ENCODE measurements around the gene HK3.

Gene HK3

DNA sequence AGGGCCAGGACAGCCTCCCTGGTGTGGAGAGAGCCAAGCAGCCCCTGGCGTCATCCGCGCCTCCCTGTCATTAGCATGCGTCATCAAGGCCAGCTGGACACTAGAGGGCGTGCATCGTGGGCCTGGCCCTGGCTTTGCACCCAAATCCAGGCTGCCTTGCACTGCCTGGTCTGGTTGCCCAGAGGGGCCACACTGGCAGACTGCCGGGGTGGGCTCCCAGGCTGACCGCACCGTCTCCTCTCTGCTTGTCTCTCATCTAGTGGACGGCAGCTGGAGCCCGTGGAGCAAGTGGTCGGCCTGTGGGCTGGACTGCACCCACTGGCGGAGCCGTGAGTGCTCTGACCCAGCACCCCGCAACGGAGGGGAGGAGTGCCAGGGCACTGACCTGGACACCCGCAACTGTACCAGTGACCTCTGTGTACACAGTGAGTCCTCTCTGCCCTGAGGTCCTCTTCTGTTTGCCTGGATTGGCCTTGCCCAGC is 29.0 kb downstream of the HK3 start:
- DNase-seq (ENCODE audit: low read depth in 3 of 3), result no peak

DNA sequence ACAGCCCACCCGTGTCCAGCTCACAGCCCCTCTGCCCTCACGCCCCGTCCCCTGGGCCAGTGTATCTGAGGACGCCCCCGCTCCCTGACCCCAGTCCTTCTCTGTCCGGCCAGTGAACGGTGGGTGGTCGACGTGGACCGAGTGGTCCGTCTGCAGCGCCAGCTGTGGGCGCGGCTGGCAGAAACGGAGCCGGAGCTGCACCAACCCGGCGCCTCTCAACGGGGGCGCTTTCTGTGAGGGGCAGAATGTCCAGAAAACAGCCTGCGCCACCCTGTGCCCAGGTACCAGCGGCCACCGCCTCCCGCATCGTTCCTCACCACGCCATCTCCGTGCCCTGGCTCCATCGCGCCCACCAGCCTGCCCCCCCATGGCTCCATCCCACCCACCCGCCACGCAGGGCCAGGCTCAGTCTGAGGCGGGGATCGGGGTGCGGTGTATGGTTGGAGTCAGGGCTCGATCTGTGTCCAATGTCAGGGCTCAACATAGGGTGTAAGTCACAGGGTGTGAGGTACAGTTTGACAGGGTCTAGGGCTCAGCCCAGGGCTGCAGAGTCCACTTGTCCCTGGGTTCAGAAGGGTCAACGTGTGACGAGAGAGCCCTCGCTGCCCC is 29.5 kb downstream of the HK3 start:
- no peak for DNase-seq (ENCODE audit: low read depth in 3 of 3)

DNA sequence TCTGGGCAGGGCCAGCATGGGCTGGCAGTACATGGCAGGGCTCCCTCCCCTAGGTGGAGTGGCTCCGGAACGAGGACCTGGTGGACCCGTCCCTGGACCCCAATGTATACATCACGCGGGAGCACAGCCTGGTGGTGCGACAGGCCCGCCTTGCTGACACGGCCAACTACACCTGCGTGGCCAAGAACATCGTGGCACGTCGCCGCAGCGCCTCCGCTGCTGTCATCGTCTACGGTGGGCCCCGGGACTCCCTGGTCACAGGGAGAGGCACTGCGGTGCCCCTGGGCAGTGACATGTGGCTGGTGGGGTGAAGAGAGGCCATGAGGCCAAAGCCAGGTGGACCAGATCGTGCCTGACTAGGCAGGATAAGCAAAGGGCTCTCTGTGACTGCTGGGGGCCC is 30.4 kb downstream of the HK3 start:
- DNase-seq (ENCODE audit: low read depth in 3 of 3), result no peak

DNA sequence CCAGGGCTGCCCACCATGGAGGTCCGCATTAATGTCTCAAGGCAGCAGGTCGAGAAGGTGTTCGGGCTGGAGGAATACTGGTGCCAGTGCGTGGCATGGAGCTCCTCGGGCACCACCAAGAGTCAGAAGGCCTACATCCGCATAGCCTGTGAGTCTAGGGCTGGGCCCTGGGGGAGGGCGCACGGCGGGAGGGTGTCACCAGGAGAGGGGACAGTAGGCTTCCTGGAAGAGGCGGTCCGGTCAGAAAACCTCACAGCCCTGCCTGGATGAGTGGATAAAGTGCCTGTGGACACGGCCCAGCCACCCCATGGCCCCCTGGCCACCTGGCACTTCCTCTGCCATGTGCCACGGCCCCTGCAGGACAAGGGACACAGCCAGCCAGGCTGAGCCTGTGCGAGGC is 31.0 kb downstream of the HK3 start:
- no peak for DNase-seq (ENCODE audit: low read depth in 3 of 3)

DNA sequence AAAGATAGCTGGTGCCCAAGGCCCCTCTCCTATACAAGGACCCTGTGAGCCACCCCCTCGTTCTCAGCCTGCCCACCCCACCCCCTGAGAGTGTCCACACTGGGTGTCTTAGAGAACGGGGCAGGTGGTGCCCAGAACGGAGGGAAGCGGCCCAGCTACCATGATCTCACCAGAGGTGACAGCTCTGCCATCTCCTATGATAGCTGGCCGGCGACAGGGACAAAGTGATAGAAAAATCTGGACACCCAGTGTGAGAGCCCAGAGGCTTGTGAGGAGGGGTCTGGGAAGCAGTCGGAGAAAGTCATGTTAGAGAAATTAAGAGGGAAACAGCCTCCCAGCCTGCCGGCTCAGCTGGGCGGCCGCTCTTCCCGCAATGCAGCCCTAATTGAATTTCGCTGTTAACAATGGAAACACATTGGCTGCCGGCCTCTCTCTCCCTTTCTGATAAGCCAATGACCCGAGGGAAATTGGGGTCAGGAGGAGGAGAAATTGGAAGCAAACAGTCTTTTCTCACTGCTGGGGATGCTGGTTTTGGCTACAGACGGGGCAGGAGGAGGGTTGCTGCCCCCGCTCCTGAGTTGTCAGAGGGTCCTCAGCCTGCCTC is 32.3 kb downstream of the HK3 start:
- no peak for DNase-seq (ENCODE audit: low read depth in 3 of 3)

DNA sequence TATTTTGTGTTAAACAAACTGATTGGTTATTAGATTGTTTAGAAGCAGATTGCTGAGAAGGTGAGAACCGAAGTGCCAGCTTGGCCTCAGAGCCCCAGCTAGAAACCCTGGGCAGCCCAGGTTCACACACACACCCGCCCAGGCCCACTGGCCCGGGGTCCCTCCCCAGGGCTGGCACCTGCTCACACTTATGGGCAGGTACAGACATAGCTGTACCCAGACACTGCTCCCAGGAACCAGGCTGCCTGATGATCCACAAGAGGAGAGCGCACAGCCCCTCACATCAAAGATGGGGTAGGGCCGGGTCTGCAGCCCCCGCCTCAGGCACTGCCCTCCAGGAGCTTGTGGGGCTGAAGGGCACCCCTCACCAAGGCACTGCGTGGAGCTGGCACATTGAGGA is 33.2 kb downstream of the HK3 start:
- DNase-seq (ENCODE audit: low read depth in 3 of 3), result no peak

DNA sequence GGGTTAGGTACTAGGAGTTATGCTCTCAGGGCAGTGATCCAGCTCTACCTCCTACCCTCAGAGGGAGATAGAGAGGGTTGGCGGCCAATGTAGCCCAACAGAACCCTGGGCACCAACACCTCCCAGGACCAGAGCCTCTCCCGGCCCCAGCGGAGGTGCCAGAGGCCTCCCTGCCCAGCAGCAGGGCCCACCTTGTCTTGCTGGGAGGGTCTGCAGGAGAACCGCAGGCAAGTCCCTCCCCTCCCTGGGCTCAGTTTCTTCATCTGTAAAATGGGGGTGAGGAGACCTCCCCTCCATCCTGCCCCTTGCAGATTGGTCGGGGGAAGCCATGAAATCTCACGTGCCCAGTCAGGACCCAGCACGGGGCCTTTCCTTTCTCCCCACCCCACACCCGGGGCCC is 34.4 kb downstream of the HK3 start:
- no peak for DNase-seq (ENCODE audit: low read depth in 3 of 3)

DNA sequence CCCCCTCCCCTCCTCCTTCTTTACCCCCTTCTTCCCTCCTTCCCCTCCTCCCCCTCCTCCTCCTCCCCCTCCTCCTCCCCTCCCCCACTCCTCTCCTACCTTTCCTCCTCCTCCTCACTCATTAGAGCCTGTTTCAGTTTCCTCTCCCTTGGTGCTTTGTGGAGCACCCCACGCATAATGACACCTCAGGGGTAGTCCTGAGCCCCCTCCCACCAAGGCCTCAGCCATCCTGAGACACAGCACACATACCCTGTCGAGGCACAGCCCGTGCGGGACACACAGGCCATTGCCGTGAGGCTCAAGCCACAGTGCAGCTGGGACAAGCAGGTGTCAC is 35.4 kb downstream of the HK3 start:
- no peak for DNase-seq (ENCODE audit: low read depth in 3 of 3)

DNA sequence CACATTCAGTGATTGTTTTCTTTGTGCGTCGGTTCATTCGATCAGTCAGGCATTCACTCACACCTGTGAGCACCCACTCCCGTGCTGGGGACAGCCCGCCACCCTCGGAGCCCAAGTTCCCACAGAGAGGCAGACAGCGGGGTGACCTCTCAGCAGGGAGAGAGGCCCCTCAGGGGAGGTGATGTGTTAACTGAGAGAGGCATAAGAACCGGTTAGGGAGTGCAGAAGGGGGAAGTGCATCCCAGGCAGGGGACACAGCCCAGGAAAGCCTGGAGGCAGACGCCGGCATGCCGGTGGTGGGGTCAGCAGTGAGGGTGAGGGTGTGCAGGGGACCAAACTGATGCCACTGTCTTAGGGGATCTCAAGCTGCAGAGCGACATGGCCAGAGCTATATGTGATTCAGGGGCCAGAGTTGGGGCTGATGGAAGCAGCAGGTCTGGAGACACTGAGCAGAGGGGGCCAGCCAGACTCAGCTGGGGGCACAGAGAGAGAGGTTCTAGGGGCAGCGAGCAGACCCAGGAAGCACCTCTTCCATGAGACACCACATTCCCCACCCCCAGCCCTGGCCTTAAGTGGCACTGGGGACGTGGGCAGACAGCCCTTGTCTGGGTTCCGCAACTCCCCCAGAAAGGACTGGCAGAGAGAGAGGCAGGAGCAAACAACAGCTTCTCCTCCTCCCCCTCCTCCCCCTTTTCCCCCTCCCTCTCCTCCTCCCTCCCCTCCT is 35.9 kb downstream of the HK3 start:
- no peak for DNase-seq (ENCODE audit: low read depth in 3 of 3)

DNA sequence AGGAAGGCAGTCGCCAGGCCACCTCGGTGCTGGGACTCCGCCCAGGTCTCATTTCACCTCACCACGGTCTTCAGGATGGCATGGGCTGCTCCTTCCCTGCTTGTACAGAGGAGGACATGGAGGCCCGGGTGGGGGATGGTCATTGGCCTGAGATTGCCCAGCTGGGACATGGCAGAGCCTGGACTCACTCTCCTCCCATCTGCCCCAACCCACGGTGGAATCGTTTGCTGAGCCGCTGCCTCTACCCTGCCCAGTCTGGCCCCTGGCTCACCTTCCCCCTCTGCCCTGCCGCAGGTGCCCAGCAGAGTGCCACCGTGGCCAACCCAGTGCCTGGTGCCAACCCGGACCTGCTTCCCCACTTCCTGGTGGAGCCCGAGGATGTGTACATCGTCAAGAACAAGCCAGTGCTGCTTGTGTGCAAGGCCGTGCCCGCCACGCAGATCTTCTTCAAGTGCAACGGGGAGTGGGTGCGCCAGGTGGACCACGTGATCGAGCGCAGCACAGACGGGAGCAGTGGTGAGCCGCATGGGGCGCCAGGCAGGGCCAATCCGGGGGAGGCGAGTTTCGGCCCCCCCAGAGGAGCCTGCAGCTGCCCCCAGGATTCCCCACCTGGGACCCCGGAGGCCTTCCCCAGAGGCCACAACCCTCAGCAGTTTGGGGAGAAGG is 36.7 kb downstream of the HK3 start:
- no peak for DNase-seq (ENCODE audit: low read depth in 3 of 3)

DNA sequence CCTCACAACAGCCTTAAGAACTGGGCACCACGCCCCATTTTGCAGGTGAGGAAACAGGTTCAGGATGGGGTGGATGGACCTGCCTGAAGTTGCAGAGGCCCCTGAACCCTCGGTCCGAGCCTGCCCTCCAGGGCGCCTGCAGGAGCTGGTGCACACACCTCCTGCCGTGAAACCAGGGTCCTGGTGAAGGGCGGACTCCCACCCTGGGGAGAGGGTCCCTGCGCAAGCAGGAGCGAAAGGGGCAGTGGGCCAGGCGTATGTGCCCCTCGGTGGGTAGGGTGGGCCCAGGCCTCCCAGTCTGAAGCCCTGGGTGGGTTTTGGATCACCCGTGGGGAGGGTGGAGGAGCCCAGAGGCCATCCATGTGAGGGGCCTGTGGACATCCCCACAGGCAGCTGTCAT is 37.9 kb downstream of the HK3 start:
- DNase-seq (ENCODE audit: low read depth in 3 of 3), result no peak

DNA sequence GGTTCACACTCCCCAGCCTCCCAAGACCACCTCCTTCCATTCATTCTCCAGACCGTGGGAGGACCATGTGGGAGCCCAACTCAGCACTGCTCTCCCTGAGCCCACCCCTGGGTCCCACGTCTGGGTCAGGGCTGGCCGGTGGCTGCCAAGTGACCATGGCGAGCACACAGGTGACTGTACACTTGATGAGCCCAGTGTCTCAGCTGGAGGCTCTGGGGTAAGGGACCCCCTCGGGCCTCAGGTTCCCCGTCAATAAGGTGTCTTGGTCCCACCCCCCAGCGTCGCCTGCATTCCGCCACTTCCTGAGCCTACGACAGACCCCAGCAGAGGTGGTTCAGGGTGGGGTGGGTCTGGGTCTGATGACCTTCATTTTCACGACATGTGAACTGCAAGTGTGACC is 38.8 kb downstream of the HK3 start:
- no peak for DNase-seq (ENCODE audit: low read depth in 3 of 3)

DNA sequence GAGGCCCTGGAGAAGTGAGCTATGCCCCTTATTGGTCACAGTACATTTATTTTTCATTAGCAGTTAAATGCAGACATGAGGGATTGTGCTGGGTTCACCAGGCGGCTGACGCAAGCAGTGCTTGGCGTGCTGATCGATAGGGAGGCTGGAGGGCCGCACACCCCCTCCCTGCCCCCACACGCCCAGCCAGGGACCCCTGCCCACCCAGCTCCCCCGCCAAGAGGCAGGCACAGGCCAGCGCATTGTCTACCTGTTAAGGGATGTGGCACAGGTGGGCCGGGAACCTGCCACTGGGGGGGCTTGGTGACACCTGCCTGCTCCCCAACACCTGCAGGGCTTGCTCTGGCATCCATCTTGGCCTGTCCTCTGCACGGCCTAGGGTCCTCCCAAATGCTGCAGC is 39.2 kb downstream of the HK3 start:
- no peak for DNase-seq (ENCODE audit: low read depth in 3 of 3)

DNA sequence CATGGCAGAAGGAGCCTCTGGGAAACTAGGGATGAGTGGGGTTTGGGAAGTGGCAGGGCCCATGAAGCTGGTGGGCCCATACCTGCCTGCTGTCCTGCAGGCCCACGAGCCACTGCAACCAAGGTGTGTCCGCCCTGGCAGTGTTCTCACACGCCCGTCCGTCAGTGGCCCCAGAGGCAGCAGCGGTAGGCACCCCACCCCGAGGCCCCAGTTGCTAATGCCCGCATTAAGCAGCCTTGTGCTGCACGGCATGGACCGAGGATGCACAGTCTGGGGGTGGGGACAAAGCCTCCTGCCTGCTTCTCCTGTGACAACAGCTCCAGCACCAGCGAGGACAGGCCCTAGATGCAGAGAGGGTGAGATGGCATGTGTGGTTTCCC is 41.3 kb downstream of the HK3 start:
- DNase-seq (ENCODE audit: low read depth in 3 of 3), result no peak

DNA sequence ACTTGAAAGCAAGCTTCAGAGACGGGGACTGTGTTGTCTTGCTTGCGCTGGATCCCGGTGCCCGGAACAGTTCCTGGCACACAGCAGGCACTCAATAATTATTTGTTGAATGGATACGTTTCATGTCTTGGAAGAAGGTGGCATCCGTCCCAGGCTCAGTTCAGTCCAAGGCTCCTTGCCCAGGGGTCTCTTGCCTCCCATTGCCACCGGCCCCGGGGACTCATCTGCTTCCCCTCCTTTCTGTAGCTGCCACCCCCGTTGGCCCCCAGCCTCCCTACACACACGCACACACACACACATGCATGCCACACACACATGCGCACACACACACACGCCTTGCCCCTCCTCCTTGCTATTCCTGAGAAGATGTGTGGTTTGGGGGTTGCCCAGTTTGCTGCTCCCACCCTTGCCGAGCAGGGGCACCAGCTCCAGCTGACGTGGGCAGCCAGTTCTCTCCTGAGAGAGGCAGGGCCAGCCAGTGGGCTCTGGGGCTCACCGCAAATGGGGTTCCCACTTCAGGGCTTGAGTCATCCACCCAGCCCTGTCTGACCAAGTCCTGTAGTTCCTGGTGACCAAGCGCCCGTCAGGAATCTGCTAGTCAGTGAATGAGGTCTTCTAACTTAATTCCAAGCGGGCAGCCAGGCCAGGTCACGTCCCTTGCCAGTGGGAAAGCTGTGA is 41.8 kb downstream of the HK3 start:
- DNase-seq (ENCODE audit: low read depth in 3 of 3), result no peak

DNA sequence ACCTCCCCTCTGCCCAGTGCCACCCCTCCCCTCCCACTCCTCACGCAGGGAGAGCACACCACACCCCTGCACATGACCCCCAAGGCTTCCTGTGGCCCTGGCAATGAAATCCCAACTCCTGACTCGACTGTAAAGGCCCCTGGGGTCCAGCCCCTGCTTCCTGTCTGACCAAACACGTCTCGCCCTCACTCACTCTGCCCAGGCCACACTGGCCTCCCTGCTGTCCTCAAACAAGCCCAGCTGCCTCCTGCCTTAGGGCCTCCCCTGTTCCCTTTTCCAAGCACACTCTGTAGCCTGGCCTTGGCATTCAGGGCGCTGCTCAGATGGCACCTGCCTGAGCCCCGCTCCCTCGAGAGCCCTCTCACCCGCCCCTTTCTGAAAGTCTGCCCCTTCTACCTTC is 42.4 kb downstream of the HK3 start:
- DNase-seq (ENCODE audit: low read depth in 3 of 3), result no peak

DNA sequence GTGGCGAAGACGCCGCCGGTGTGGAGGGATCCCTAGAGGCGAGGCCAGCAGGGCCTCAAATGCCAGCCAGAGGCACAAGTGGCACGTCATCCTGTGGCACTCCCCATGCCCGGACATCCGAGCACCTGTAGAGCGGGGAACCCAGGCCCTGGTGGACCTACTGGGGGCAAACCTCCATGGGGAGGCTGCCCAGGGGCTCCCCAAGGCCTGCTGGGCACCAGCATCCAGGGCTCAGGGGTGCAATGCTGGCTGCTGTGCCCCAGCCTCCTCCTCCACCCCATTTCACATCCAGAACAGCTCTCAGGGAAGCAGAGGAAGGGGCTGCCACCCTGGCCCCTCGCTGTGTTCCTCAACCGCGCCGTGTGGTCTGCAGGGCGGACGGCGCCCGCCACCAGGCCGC is 43.5 kb downstream of the HK3 start:
- no peak for DNase-seq (ENCODE audit: low read depth in 3 of 3)

DNA sequence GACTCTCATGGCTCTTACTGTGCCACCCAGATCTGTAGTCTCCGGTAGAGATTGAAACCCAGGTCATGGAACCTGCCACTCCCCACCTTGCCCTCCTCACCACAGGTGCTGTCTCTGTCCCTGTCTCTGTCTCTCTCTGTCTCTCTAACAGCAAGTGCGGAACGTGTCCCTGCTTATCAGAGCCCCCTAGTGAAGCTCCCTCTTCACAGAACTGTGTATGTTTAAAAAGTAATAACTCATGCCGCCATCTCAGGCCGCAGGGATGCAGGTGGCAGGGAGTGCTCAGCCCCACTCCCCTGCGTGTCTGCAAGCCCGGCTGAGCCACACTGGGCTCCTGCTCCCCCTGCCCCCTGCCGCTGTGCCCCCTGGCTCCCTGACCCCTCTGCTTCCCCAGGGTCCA is 45.0 kb downstream of the HK3 start:
- no peak for DNase-seq (ENCODE audit: low read depth in 3 of 3)

DNA sequence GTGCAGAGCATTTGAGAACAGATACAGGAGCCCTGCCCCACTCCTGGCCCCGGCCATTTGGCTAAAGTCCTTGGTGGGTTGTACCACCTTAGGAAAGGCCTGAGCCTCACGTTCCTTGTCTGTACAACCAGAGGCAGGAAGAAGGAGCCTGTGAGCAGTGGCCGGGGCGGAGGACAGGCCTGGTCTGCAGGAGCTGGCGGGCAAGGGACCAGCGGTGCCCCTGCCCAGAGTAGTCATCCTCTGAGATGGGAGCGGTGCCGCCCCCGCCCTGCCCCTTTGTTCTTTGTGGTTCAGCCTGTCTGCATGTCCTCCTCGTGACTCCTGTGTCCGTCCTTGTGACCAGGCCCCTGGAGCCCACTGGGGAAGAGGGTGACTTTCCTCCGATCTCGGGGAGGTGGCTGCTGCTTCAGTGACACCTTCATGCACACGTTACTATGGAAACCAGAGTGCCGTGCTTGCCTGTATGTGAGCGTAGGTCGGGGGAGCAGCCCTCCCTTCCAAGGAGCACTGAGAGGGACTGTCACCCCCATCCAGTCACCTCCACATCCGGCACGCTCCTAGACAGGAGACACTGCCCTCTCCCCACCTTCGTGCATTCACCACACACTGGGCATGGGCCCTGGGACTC is 45.9 kb downstream of the HK3 start:
- DNase-seq (ENCODE audit: low read depth in 3 of 3), result no peak

DNA sequence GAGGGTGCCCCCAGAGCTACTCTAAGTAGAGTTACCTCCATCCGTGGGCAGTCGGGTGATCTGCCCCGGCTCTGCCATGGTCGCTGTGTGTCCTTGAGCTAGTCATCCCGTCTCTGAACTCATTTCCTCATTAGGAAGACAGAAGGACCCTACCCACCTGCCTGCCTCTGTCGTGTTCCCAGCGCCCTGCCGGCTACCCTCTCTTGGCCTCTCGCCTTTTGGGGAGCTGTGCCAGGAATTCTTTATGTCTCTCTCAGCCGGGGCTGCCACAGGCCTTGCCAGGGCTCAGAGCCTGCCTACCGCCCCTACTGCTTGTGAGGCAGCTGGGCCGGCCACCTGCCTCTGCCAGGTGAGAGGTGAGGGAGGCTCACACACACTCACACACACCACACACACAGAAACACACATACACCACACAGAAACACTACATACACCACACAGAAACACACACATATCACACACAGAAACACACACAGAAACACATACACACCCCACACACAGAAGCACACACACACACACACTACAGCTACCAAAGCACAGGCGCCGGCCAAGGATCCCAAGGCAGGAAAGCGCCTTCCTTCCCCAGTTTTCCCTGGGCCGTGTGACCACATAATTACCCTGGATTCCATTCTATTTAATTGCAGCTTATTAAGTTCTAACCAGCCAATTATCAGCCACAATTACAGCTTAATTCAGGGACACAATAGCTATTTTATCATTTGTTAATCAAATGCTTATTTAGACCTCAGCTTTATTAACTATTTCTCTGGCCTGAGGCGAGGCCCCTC is 47.1 kb downstream of the HK3 start:
- no peak for DNase-seq (ENCODE audit: low read depth in 3 of 3)

DNA sequence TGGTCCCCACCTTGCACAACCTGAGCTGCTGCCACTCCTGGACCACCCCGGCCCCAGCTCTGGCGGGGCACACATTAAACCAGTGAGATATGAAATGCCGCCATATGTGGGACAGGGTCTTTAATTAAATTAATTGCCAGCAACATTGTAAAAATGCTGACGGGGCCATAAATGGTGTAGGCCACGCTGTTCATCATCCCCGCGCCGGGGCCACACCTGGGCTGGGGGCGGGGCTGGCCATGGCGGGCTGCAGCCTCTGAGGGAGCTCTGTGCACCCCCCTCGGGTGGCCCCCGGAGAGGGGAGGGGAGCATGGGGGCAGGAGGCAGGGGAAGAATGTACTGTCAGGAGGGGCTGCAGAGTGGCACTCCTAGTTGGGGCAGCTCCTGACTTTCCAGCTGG is 47.8 kb downstream of the HK3 start:
- DNase-seq (ENCODE audit: low read depth in 3 of 3), result no peak

Data from stimulated activated CD4-positive, alpha-beta T cell treated with anti-CD3 and anti-CD28 coated beads, TNF-alpha, amount 100 ng/mL, for 24 hours (primary cell).